GM12875 (cell line): ENCODE data around the gene IQCN.
A peak's percentile ranks its signal among the peaks of the same experiment; 100 is the strongest.

Experiments used
- H3K4me3 ChIP-seq: one replicate; pipeline ENCODE4 v1.5.1; 2011; ENCODE audit warnings: low read depth, low read length, control low read depth
- CTCF ChIP-seq: IDR thresholded peaks from 2 replicates; pipeline ENCODE4 v1.5.1; 2011; ENCODE audit warnings: low read depth, mild to moderate bottlenecking, control low read depth, inconsistent platforms, low read length, moderate library complexity, borderline replicate concordance; ENCODE audit not compliant: insufficient read depth

The IQCN gene

GRCh38 chr19:18304458-18305310, 30.4 kb upstream of the IQCN start:
- TF ChIP-seq CTCF, result no peak
- peak overlapping the region; percentile 52 for H3K4me3 ChIP-seq

GRCh38 chr19:18304208-18304457, 29.9 kb upstream of the IQCN start:
- no peak for TF ChIP-seq CTCF
- peak overlapping the region; percentile 52 for H3K4me3 ChIP-seq

GRCh38 chr19:18301718-18302111, 27.5 kb upstream of the IQCN start:
- no peak overlapping the region for H3K4me3 ChIP-seq
- TF ChIP-seq CTCF, result no peak

DNA sequence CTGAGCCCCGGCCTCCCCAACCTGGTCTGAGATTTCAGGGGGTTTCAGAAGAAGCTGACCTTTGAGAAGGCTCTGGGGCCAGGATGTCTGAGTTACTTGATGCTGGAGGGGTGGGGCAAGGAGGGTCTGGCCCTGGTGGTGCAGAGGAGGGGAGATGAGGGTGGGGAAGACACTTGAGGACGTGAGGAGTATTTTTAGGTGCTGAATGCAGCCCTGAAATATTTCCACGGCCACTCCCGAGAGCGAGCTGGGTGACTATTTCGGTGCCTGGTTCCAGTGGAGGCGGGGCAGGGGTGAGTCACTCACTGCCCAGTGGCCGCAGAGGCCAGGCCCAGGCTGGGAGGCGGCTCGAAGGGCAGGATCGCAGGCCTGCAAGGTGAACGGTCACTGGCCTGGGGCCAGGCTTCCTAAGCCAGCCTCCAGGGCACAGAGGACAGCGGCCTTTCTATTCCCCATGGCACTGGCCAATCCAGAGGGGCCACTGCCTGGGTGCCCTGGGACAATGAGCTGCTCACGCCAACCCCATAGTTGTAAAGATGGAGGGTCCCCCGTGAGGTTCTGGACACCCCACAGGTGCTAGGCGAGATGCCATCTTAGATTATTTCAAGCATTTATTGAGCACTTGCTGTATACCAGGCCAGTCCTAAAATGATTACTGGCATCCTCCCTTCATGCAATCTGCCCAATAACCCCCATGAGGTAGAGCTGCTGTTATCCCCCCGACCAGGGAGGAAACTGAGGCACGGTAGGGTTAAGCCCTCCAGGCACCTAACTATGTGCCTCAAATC, 26.9 kb upstream of the IQCN start:
- H3K4me3 ChIP-seq, result no peak overlapping the region
- TF ChIP-seq CTCF, result no peak

- no peak for TF ChIP-seq CTCF
- no peak overlapping the region for H3K4me3 ChIP-seq
Observed at GRCh38 chr19:18299654-18300053, 25.4 kb upstream of the IQCN start.

DNA sequence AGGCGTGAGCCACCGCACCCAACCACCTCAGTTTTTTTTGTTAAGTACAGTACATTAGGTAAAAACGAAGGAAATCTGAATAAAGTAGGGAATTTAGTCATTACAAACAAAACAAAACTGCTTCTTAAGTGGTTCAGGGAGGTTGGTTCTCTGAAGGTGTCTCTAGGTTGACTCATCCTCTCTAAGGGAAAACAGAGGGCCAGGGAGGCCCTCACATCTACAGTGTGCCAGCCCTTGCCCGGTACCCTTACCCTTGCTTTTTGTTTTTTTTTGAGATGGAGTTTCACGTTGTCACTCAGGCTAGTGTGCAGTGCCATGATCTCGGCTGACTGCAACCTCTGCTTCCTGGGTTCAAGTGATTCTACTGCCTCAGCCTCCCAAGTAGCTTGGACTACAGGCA, 24.3 kb upstream of the IQCN start:
- TF ChIP-seq CTCF, result no peak
- no peak overlapping the region for H3K4me3 ChIP-seq

- no peak for TF ChIP-seq CTCF
Observed at GRCh38 chr19:18297308-18297707, 23.1 kb upstream of the IQCN start.

More at GRCh38 chr19:18297308-18297707, 23.1 kb upstream of the IQCN start:
- no peak overlapping the region for H3K4me3 ChIP-seq
